HG03039 (cell line): ENCODE data around the gene NMNAT3.

Experiments
- ATAC-seq: cut with Tn5 transposase; IDR thresholded peaks from one replicate; pipeline ENCODE4 v1.9.1; 2021; ENCODE audit warnings: mild to moderate bottlenecking, moderate library complexity; ENCODE audit not compliant: unreplicated experiment

Gene NMNAT3

GRCh38 chr3:139677388-139678155 lies at the start of gene NMNAT3:
Gene NMNAT3 (minus strand): TSS chr3:139677972. CDS start chr3:139627724, 50,248 bp downstream.
- ATAC-seq, result peak; percentile 95

DNA sequence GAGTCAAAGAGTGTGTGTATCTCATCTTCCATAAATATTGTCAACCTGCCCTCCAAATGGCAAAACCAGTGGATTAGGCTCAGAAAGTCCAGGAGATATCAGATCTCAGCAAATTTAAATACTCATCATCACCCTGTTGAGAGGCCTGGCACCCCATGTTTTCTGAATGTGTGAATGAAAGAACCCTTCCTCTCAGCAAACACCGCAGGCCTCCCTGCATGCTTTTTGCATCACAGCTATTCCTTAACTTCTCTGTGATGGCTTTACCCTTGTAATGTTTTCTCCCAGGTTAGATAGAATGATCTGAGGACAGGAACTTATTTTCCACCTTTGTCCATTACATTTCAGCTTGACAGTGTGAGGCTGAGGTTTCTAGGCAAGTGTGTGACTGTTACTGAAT lies 43.6 kb upstream of the NMNAT3 start:
- ATAC-seq, result no peak

DNA sequence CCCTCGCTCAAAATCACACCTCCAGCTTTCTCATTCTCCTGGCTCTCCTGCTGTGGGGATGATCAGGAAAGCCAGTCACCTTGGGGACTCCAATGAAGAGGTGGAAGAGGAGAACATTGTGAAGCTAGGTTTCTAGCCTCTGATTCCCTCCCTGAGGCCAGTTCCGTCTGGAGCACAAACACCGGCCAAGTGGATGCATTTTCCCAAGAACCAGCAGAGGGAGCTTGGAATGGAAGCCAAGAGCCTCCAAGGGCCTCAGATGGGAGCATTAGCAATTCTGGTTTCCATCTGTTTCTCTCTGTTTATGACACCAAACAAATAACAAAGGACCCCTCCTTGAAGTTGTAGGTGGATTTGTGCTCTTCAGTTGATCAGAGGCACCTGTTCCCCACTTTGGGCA lies 40.6 kb upstream of the NMNAT3 start:
- no peak for ATAC-seq

DNA sequence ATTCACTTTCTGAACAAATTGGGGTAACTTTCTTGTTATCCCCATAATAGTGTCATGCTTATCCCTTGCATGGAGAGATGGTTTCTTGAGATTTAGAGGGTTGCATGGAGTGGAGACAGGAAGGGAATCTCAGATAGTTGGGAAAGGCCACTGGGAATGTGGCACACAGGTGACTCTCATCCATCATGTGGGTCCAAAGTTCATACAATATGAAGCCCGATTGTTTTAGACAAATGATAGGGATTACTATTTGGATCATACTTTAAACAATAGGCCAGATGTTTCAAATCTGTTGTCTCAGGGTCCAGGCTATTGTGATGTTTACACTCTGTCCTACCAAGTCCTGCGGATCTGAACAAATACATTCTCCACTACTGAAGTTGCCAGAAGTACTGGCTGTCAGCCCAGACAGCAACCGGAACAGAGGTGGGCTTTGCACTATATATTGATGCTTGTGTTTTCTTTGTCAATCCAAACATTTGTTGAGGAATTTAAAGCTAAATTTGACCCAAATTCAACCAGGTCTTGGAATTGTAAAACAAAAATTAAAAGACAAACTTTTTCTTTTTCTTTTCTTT lies 39.2 kb upstream of the NMNAT3 start:
- ATAC-seq, result no peak

DNA sequence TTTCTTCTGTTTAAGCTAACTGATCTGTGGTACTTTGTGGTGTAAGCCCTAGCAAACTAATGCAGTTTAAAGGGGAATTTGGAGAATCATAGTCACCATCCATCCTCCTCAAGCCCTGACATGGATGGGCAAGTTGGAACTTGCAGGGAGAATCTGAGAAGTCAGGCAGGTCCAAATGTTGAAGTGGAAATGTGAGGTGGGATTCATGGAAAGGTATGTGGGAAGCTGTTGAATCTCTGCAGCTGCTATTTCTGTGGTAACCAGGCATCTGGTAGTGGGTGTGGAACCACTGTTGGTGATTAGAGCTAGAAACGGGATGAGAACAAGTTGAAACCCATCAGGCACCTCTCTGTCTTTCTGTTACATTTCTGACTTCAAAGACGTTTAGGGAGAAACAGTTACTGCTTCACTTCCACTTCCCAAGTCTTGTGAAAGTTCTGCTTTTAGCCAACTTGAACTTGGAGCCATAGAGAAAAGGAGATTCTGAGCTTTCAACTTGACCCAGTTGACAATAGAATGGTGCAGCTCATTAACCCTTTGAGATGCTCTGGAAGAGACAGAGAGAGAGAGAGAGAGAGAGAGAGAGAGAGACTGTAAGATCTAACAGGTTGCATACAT lies 38.1 kb upstream of the NMNAT3 start:
- ATAC-seq, result no peak

DNA sequence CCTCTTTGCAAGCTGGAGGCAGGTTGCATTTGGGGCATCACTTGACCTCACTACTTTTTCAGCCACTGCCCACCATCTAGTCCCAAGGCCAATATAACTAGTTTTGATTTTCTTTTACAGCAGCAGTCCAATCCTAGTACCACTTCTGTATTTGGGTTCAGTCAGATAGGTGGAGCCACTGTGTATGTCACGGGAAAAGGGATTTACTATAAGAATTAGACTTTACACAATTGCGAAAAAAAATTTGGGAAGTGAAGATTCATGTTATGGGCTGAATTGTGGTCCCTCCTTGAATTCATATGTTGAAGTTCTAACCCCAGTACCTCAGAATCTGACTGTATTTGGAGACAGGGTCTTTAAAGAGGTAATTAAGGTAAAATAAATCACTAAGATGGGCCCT lies 37.4 kb upstream of the NMNAT3 start:
- ATAC-seq, result no peak

- no peak for ATAC-seq
Observed at GRCh38 chr3:139710212-139710611, 32.4 kb upstream of the NMNAT3 start.

DNA sequence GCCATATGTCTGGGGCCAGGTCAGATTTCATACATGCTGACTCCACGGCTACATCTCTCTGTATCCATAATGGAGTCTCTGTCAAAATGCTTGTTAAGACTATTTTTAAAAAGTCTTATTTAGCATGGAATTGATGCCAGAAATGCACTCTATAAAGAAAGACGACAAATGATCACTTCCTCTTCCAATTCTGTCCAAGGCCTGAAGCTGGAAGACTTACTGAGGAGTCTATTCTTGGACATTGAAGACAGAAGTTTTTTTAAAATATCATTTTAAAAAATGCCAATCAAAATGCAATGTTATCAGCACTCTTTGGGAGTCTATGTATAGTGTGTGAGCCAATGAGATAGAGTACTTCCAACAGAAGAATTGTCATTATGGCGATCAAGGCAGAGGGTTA lies 27.9 kb upstream of the NMNAT3 start:
- ATAC-seq, result no peak

- ATAC-seq, result no peak
Observed at GRCh38 chr3:139696314-139696604, 18.5 kb upstream of the NMNAT3 start.

DNA sequence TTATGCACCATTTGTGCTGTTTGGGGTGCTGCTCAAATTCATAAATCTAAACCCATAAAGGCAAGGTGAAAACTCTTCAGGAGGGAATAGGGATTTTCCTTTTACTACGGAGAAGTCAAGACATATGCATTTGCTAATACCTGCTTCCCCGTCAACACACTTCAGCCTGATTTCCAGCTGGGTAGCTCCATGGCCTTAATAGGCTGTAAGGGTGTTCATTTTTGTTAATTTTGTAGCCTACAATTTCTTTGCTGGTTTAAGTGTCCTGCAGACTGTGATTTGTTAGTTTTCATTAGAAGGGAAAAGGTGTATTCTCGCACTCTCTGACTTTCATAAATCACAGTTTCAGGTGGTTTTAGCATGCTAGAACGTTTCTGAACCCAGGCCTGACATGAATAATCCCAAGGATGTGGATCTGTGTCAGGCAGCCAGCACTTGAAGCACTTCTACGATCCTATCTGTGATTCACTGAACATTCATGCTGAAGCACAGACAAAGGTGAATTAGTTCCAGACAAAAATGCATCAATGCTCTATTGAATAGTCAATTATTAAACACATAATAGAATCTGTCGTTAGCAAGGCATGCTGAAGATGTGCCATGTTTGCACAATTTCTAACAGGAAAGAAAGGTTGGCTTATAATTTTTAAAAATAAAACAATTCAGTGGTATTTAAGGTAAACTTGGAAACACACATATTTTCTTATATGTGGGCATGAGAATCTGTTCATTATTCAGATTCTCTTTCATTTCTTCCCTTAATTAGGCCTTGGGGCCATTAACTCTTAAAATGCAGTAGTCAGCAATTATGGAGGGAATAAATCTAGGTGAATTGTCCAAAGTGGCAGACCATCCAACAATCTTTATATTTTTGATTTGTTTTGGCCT lies 17.9 kb upstream of the NMNAT3 start:
- no peak for ATAC-seq

DNA sequence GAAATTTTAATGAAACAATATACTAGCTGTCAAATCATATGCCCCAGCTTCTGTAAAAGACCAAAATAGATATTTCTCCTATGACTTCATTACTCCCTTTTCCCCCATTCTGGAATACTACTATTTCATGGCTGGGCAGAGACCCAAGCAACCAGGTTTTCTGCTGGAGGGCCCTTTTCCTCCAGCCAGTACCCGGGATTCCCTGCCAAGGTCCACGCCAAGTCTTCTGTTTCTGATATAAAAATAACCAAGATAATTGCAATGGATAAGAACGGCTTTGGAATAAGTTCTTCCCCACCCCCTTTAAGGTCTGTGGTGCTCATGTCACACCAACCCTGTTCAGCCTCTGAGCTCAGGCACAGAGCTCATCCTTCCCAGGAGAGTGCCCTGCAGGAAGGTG lies 17.2 kb upstream of the NMNAT3 start:
- no peak for ATAC-seq

DNA sequence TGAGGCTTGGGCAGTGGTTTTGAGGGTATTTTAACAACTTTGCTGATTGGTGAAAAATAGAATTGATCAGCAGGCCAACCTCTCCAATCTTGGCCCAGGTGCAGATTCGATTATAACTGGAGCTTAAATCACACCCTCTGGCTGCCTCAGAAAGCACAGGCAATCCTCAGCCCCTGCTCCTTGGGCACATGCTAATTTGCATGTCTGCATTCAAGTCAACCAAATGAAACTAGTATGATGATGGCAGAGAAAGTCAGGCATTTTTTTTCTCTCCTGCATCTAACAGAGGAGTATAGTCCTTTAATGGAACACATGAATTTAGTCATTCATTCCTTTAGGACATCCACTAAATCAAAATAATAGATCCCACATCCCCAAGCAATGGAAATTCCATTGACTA lies 16.8 kb upstream of the NMNAT3 start:
- ATAC-seq, result no peak

GRCh38 chr3:139691619-139692018 lies 13.8 kb upstream of the NMNAT3 start:
- no peak for ATAC-seq

DNA sequence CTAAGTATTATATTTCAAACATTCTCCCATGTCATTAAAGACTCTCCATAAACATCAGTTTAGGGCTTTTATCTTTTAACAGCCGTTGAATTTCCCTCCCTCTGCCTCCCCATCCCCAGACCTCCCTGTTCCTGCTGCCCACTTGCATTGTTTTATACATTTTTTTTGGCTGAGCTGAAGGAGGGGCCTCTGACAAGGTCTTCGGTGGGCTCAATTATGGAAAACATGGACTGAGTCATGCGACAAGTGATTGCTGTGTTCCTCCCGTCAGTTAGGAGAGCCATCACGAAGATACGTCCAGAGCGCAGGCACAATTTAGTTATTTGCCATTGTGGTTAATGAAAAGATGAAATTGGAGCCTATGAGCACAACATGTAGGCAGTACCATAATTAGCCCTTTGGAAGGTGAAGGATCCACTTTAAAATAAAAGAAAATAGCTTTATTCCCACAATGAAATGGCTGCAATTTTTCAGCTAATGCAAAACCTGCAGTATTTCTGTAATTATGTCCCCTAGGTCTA lies 12.0 kb upstream of the NMNAT3 start:
- no peak for ATAC-seq

GRCh38 chr3:139689122-139689521 lies 11.3 kb upstream of the NMNAT3 start:
- no peak for ATAC-seq

DNA sequence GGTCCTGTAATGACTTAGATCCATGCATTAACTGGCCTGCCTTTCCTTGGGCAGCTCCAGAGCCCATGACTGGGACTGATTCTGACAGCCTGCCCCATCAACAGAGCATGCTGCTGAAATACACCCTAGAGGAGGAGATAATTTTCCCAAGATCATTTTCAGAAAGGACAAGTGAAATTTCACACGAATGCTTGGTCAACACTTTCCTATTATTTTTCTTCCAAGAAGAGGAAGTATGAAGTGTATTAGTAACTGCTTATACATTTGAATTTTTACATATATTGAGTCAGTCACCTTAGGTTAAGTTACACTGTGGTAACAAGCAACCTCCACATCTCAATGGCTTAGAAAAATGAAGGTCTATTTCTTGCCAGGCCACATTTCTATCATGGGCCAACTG lies 9.7 kb upstream of the NMNAT3 start:
- no peak for ATAC-seq

DNA sequence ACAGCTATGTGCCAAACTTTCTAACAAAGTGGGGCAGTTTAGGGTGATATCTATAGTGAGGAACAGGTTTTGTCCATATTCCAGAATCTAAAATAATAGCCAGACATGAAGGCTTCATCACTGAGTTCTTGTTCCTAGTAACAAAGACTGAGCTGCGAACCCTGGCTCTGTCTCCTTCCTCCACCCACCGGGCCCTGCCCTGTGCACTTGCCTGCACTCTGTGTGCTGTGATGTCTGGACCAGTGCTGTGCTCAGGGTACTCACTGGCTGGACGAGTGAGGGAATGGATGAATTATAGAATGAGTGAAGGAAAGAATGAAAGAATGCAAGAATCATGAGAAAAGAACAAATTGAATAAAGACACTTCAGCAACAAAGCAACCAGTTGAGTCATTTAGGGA lies 8.9 kb upstream of the NMNAT3 start:
- no peak for ATAC-seq

DNA sequence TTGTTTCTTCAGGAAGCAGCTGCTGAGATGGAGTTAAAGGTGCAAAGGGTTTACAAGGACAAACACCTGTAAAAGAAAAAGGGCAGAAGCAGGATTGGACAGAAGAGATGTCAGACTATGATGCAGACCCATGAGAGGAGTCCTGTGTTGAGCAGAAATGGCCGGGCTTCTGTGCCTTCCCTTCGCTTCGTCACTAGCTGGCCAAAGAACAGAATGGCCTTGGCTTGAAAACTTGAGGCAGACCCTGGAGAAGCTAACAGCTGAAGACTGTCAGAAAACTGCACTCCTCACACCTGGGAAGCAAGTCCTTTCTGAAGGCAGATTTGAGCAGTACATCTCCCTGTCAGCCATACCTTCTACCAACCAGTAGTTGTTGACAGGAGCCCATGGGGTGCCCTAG lies 8.4 kb upstream of the NMNAT3 start:
- ATAC-seq, result no peak

- ATAC-seq, result no peak
Observed at GRCh38 chr3:139679220-139679775, 1.5 kb upstream of the NMNAT3 start.

GRCh38 chr3:139676632-139677387 lies 962 bp downstream of the NMNAT3 start:
- no peak for ATAC-seq
